Keratinocyte (primary cell): Measurements from ENCODE around the gene ZEB2.

ENCODE experiments used
- CTCF ChIP-seq, 3 experiments: IDR thresholded peaks in 1 of 3; conservative IDR thresholded peaks in 1 of 3; optimal IDR thresholded peaks in 1 of 3; 2 replicates in 2 of 3; 3 replicates in 1 of 3; pipeline versions ENCODE3 to v1.5.1; 2011; ENCODE audit warnings: low read length in 3 of 3, mild to moderate bottlenecking in 3 of 3, moderate library complexity in 2 of 3, control low read depth in 1 of 3, inconsistent platforms in 1 of 3; ENCODE audit not compliant: insufficient read depth in 2 of 3; ENCODE audit errors: extremely low read depth in 1 of 3
- EZH2 ChIP-seq: IDR thresholded peaks from one replicate; pipeline ENCODE4 v1.6.1; 2012; ENCODE audit warnings: inconsistent platforms, mild to moderate bottlenecking, low read length, moderate library complexity

- TF ChIP-seq CTCF (optimal IDR thresholded peaks at IDR 0.05 in 1 of 3, IDR thresholded peaks at IDR 0.05 in 1 of 3, conservative IDR thresholded peaks at IDR 0.05 in 1 of 3; ENCODE audit: extremely low read depth in 1 of 3, insufficient read depth in 2 of 3, low read length in 3 of 3), result no peak
- TF ChIP-seq EZH2, result no peak
Observed at GRCh38 chr2:144528108-144528507, 8.2 kb upstream of the ZEB2 start.
